ENCODE data around the gene MPC1L. TPM values are rescaled to one million over a fixed set of nuclear protein-coding genes. Genes with fewer than 3 reads are reported as not detected.
A peak's percentile ranks its signal among the peaks of the same experiment; 100 is the strongest.

Gene MPC1L
- polyA plus RNA-seq, 1 donor (not counting 4 experiments of a cell fraction or from before 2014, with no cell fraction given) = not detected

DNA sequence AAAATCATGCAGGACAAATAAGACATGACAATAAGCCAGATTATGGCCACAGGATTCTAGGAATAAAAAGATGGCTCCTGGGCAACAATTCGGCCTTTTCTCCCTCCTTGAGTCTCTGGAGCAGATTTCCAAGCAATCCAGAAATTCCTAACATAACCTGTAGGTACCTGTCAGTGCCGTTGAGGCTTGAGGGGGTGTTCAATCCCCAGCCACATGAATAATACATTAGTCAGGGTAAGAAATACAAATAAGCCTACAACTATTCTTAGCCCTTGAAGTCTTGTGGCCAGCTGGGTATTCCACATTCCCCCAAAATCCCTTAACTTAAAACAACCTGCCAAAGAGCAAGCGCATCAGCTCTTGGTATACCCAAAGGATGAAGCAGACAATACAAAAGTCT is 14.5 kb downstream of the MPC1L start:
- peaks cover 30% of the 10 kb centered on the region for H3K79me2 ChIP-seq (ENCODE audit: control insufficient read depth, insufficient read depth, low read length)
- DNase-seq (ENCODE audit: low read depth, low spot score) = peak; percentile 60
- H3K27ac ChIP-seq (ENCODE audit: control insufficient read depth, insufficient read depth, low read length) = no peak overlapping the region

DNA sequence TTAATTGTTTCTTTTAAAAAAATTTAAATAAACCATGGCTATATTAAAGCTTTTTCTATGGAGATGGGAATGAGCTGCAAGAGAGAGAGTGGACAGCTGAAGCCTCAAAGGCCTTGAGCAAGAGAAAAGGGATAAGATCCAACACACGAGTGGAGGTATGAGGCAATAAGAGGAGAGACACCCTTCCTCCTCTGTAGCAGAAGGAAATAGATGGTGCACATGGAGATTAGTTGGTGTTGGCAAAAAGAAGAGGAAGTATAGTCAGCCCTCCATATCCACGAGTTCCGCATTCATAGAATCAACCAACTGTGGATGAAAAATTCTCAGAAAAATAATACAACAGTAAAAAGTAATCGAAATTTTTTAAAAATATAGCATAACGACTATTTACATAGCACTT is 20.9 kb downstream of the MPC1L start:
- no peak overlapping the region for H2AFZ ChIP-seq (ENCODE audit: control insufficient read depth, low read length)
- no peaks in the 10 kb centered on the region for H3K9me3 ChIP-seq (ENCODE audit: control insufficient read depth, low read depth, low read length)
- H3K27me3 ChIP-seq (ENCODE audit: control insufficient read depth, extremely low read depth, insufficient read depth, low read length) = no peaks in the 10 kb centered on the region
- peak overlapping the region in 2 of 3 experiments; percentile 28 to 62 for H3K4me3 ChIP-seq (ENCODE audit: control insufficient read depth in 2 of 3, extremely low read depth in 1 of 3, insufficient read depth in 2 of 3, low read depth in 1 of 3, low read length in 3 of 3)
- peak overlapping the region; percentile 2 for H3K9ac ChIP-seq (ENCODE audit: control insufficient read depth, extremely low read depth, insufficient read depth, low read length)
- no peak for TF ChIP-seq EZH2 (IDR thresholded peaks at IDR 0.05; ENCODE audit: low read length)
- TF ChIP-seq, protein P1, sequence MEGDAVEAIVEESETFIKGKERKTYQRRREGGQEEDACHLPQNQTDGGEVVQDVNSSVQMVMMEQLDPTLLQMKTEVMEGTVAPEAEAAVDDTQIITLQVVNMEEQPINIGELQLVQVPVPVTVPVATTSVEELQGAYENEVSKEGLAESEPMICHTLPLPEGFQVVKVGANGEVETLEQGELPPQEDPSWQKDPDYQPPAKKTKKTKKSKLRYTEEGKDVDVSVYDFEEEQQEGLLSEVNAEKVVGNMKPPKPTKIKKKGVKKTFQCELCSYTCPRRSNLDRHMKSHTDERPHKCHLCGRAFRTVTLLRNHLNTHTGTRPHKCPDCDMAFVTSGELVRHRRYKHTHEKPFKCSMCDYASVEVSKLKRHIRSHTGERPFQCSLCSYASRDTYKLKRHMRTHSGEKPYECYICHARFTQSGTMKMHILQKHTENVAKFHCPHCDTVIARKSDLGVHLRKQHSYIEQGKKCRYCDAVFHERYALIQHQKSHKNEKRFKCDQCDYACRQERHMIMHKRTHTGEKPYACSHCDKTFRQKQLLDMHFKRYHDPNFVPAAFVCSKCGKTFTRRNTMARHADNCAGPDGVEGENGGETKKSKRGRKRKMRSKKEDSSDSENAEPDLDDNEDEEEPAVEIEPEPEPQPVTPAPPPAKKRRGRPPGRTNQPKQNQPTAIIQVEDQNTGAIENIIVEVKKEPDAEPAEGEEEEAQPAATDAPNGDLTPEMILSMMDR (optimal IDR thresholded peaks at IDR 0.05 in 1 of 3, IDR thresholded peaks at IDR 0.05 in 1 of 3, conservative IDR thresholded peaks at IDR 0.05 in 1 of 3; ENCODE audit: extremely low read depth in 1 of 3, insufficient read depth in 2 of 3, low read length in 3 of 3) = no peak
- H3K79me2 ChIP-seq (ENCODE audit: control insufficient read depth, insufficient read depth, low read length) = peaks cover 68% of the 10 kb centered on the region
- FAIRE-seq (no peak), DNase-seq (ENCODE audit: low read depth, low spot score) (no peak)
- peaks cover 2 to 11% of the 10 kb centered on the region in 2 experiments for H3K36me3 ChIP-seq (ENCODE audit: control insufficient read depth in 2 of 2, extremely low read depth in 1 of 2, insufficient read depth in 2 of 2, low read length in 2 of 2)
- H3K27ac ChIP-seq (ENCODE audit: control insufficient read depth, insufficient read depth, low read length) = no peak overlapping the region
- no peaks in the 10 kb centered on the region for H3K9me1 ChIP-seq (ENCODE audit: control insufficient read depth, extremely low read depth, insufficient read depth, low read length)
- H3K4me1 ChIP-seq (ENCODE audit: control insufficient read depth, extremely low read depth, insufficient read depth, low read length) = peaks cover 15% of the 10 kb centered on the region
- dilution Hi-C loops (cut with MboI; ENCODE audit: extremely low pct_ligation_motif_present, low sequenced_read_pairs) = no loop called here
- peaks cover 4% of the 10 kb centered on the region for H4K20me1 ChIP-seq (ENCODE audit: control insufficient read depth, extremely low read depth, insufficient read depth, low read length)
- peak overlapping the region; percentile 86 for H3K4me2 ChIP-seq (ENCODE audit: control insufficient read depth, extremely low read depth, insufficient read depth, low read depth, low read length)

More for the DNA sequence above, 14.5 kb downstream of the MPC1L start:
- H2AFZ ChIP-seq (ENCODE audit: control insufficient read depth, low read length) = no peak overlapping the region
- no peaks in the 10 kb centered on the region for H3K27me3 ChIP-seq (ENCODE audit: control insufficient read depth, extremely low read depth, insufficient read depth, low read length)
- H3K36me3 ChIP-seq (ENCODE audit: control insufficient read depth in 2 of 2, extremely low read depth in 1 of 2, insufficient read depth in 2 of 2, low read length in 2 of 2) = peaks cover 7 to 30% of the 10 kb centered on the region in 2 experiments
- H3K4me3 ChIP-seq (ENCODE audit: control insufficient read depth in 2 of 3, extremely low read depth in 1 of 3, insufficient read depth in 2 of 3, low read depth in 1 of 3, low read length in 3 of 3) = no peak overlapping the region
- dilution Hi-C loops (cut with MboI; ENCODE audit: extremely low pct_ligation_motif_present, low sequenced_read_pairs) = no loop called here
- peak; percentile 48 for FAIRE-seq
- no peaks in the 10 kb centered on the region for H3K9me3 ChIP-seq (ENCODE audit: control insufficient read depth, low read depth, low read length)
- H3K4me2 ChIP-seq (ENCODE audit: control insufficient read depth, extremely low read depth, insufficient read depth, low read depth, low read length) = peak overlapping the region; percentile 48
- TF ChIP-seq EZH2 (IDR thresholded peaks at IDR 0.05; ENCODE audit: low read length) = no peak
- TF ChIP-seq, protein P1 (optimal IDR thresholded peaks at IDR 0.05 in 1 of 3, IDR thresholded peaks at IDR 0.05 in 1 of 3, conservative IDR thresholded peaks at IDR 0.05 in 1 of 3; ENCODE audit: extremely low read depth in 1 of 3, insufficient read depth in 2 of 3, low read length in 3 of 3) = no peak
- H3K9ac ChIP-seq (ENCODE audit: control insufficient read depth, extremely low read depth, insufficient read depth, low read length) = no peak overlapping the region
- H3K9me1 ChIP-seq (ENCODE audit: control insufficient read depth, extremely low read depth, insufficient read depth, low read length) = peaks cover 4% of the 10 kb centered on the region
- H3K4me1 ChIP-seq (ENCODE audit: control insufficient read depth, extremely low read depth, insufficient read depth, low read length) = peaks cover 16% of the 10 kb centered on the region
- H4K20me1 ChIP-seq (ENCODE audit: control insufficient read depth, extremely low read depth, insufficient read depth, low read length) = peaks cover 7% of the 10 kb centered on the region
